ENCODE measurements around the gene TMPO. TPM values are rescaled to one million over a fixed set of nuclear protein-coding genes. Genes with fewer than 3 reads are reported as not detected.
"Not testable (repeated sequence)": the region's sequence is repeated elsewhere in the genome, so short reads cannot be mapped to it uniquely, and the experiment has no call there.

The TMPO gene
- total RNA-seq: 54.5 TPM

- ATAC-seq (peak; percentile 99), DNase-seq (ENCODE audit: low spot score) (peak; percentile 95)
- intact Hi-C loops (cut with DNase I): loop anchor here (10.0 kb wide), 1 partner anchor 91 kb away; no protein-coding TSS in a partner anchor
These were observed at the start of gene TMPO for GRCh38 chr12:98515287-98516110. Gene TMPO, plus strand, starts transcription at chr12:98515590. Its CDS starts 278 bp downstream, at chr12:98515868.

GRCh38 chr12:98465950-98466602, 49.3 kb upstream of the TMPO start:
- ATAC-seq (no peak), DNase-seq (ENCODE audit: low spot score) (no peak)

GRCh38 chr12:98466640-98467400, 48.6 kb upstream of the TMPO start:
- DNase-seq (ENCODE audit: low spot score) (no peak), ATAC-seq (no peak)
- intact Hi-C loops (cut with DNase I): no loop called here

More at GRCh38 chr12:98465950-98466602, 49.3 kb upstream of the TMPO start:
- intact Hi-C loops (cut with DNase I): no loop called here

- no peak for ATAC-seq
- intact Hi-C loops (cut with DNase I): no loop called here
- DNase-seq (ENCODE audit: low spot score): no peak
These were observed 46.3 kb upstream of the TMPO start for GRCh38 chr12:98469109-98469508.

- intact Hi-C loops (cut with DNase I): no loop called here
- DNase-seq (ENCODE audit: low spot score) (no peak), ATAC-seq (no peak)
These were observed 44.8 kb upstream of the TMPO start for GRCh38 chr12:98470469-98471082.

- DNase-seq (ENCODE audit: low spot score) (no peak), ATAC-seq (no peak)
- intact Hi-C loops (cut with DNase I): no loop called here
These were observed 44.3 kb upstream of the TMPO start for GRCh38 chr12:98471085-98471484.

- DNase-seq (ENCODE audit: low spot score): no peak
- intact Hi-C loops (cut with DNase I): no loop called here
- ATAC-seq: no peak
These were observed 39.9 kb upstream of the TMPO start for GRCh38 chr12:98475565-98475908.

GRCh38 chr12:98478606-98479005, 36.8 kb upstream of the TMPO start:
- intact Hi-C loops (cut with DNase I): no loop called here
- DNase-seq (ENCODE audit: low spot score) (no peak), ATAC-seq (no peak)

- no peak for ATAC-seq
- intact Hi-C loops (cut with DNase I): no loop called here
- no peak for DNase-seq (ENCODE audit: low spot score)
These were observed 31.5 kb upstream of the TMPO start for GRCh38 chr12:98483621-98484503.

- intact Hi-C loops (cut with DNase I): no loop called here
- ATAC-seq (no peak), DNase-seq (ENCODE audit: low spot score) (no peak)
These were observed 29.5 kb upstream of the TMPO start for GRCh38 chr12:98485792-98486340.

- ATAC-seq; intact Hi-C loops (cut with DNase I): not testable (repeated sequence)
These were observed 27.0 kb upstream of the TMPO start for GRCh38 chr12:98488416-98488815.

GRCh38 chr12:98489176-98489575, 26.2 kb upstream of the TMPO start:
- no peak for ATAC-seq
- intact Hi-C loops (cut with DNase I): no loop called here
- DNase-seq (ENCODE audit: low spot score): no peak

More at GRCh38 chr12:98488416-98488815, 27.0 kb upstream of the TMPO start:
- not testable (repeated sequence) for DNase-seq (ENCODE audit: low spot score)

- ATAC-seq (peak; percentile 89), DNase-seq (ENCODE audit: low spot score) (peak; percentile 91)
- intact Hi-C loops (cut with DNase I): no loop called here
These were observed 24.6 kb upstream of the TMPO start for GRCh38 chr12:98490501-98491453.

- intact Hi-C loops (cut with DNase I): loop anchor here (1.0 kb wide), 1 partner anchor 25 kb away; no protein-coding TSS in a partner anchor
- ATAC-seq (no peak), DNase-seq (ENCODE audit: low spot score) (no peak)
These were observed 22.7 kb upstream of the TMPO start for GRCh38 chr12:98492580-98493140.

GRCh38 chr12:98501266-98501629, 14.1 kb upstream of the TMPO start:
- intact Hi-C loops (cut with DNase I); DNase-seq (ENCODE audit: low spot score); ATAC-seq: not testable (repeated sequence)

- ATAC-seq: peak; percentile 96
- intact Hi-C loops (cut with DNase I): no loop called here
These were observed 12.1 kb upstream of the TMPO start for GRCh38 chr12:98503342-98503591.

More at GRCh38 chr12:98503342-98503591, 12.1 kb upstream of the TMPO start:
- DNase-seq (ENCODE audit: low spot score): peak; percentile 93

Data from sciatic nerve (tissue), 2 donors.